HG03432 (cell line): Measurements from ENCODE around the gene FAM168A.
A peak's percentile ranks its signal among the peaks of the same experiment; 100 is the strongest.

Experiments used
- ATAC-seq: cut with Tn5 transposase; IDR thresholded peaks from one replicate; pipeline ENCODE4 v1.9.1; 2021; ENCODE audit warnings: mild to moderate bottlenecking, moderate library complexity; ENCODE audit not compliant: unreplicated experiment

FAM168A gene

DNA sequence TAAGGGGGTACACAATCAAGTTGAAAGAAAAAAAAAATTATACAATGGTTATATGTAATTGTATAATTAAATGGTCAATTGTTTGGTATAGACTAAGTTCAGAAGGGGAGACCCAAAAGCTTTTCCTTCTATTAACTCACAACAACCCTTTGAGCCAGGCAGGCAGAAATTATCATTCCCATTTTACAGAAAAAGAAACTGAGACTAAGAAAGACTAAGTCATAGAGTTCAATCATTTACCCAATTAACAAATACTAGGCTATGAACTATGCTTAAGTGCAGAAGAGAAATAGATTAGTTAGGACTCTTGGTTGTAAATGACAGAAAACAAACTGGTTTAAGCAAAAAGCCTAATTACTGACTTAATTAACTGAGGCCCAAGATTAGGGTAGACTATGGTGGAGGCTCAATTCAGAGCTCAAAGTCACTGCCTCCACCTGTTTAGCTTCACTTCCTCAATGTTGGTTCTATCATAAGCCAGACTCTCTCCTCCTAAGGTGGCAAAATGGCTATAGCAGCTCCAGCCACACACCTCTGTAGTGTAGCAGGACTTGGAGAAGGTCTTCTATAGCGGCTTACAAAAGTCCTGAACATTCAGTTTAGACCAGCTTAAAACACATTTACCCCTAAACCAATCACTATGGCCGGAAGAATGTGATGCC, 34.2 kb downstream of the FAM168A start:
- ATAC-seq = no peak

DNA sequence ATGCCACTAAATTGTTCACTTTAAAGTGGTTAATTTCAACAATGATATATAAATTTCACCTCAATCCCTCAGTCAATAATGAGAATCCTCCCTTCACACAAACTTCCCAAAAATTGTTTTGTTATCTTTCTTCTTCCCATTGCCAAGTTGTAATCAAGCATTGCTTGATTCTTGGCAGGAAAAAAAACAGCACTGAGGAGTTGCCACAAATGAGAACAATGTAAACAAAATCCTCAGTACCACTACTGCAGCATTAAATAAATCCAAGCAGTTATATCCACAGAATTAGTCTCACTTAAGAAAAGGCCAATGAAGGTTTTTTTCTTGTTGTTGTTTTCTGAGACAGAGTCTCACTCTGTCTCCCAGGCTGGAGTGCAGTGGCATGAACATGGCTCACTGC, 38.2 kb downstream of the FAM168A start:
- ATAC-seq = no peak

DNA sequence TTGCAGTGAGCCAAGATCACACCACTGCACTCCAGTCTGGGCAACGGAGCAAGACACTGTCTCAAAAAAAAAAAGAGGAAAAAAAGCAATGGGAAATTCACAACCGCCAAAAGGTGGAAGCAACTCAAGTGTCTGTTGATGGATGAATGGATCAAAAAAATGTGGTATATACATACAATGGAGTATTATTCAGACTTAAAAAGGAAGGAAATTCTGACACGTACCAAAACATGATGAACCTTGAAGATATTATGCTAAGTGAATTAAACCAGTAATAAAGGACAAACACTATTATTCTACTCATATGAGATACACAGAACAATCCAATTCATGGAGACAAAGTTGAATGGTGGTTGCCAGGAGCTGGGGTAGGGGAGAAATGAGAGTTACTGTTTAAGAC, 40.9 kb downstream of the FAM168A start:
- no peak for ATAC-seq

DNA sequence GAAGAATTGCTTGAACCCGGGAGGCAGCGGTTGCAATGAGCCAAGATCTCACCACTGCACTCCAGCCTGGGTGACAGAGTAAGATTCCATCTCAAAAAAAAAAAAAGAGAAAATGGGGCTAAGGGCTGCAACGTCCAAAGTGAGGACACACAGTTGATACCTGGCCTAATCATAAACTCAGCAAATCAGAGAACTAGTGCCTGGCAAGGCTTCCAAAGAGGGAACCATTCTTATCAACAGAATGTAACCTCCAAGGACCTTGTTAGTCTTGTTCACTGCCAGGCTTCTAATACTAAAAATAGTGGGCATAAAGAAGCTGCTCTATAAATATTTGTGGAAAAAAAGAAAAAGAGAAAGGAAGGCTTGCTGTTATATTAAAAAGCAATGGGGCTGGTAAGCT, 42.3 kb downstream of the FAM168A start:
- no peak for ATAC-seq

DNA sequence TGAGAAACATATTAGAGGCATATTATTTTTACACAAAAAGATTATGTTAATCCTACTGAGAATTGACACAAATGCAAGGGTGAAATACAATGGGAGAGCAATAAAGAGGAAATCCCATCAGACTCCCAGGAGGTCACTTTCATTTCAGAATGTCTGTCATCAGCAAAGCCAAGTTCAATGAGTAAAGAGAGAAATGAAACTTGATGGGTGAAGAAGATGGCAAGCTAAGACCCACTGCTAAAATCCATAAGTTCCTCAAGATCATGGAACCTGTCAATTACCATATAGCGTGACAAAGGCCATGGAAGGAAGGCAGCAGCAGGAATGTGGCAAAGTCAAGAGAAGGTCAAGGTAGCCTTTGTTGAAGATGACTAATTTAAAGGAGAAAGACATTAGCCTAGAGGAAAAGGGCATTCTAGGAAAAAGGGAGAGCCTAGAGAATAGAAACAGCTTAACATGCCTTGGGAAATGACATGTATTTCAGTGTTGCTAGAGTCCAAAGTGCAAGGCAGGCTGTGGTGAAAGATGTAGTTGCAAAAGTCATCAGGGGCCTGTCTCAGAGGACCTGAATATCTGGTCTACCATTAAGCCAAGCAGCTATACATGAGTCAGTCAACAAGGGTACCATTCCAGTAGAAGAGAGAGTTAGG, 43.1 kb downstream of the FAM168A start:
- ATAC-seq = no peak

DNA sequence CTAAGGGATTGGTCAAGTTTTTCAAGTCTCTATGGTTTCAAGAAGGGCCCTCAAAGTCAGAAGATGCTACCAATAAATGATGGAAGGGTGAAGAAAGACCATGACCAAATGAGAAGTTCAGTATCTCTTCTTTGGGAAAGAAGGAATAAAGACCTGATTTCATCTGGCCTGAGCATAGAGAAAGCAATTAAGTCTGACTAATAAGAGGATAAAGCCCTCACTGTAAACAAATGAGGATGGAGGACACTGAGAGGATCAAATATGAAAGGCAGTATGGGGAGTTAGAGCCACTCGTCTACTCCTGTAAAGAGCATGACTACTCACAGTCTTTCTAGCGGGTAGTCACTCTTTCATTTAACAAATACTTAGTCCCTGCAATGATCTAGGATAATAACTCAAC, 44.6 kb downstream of the FAM168A start:
- no peak for ATAC-seq

DNA sequence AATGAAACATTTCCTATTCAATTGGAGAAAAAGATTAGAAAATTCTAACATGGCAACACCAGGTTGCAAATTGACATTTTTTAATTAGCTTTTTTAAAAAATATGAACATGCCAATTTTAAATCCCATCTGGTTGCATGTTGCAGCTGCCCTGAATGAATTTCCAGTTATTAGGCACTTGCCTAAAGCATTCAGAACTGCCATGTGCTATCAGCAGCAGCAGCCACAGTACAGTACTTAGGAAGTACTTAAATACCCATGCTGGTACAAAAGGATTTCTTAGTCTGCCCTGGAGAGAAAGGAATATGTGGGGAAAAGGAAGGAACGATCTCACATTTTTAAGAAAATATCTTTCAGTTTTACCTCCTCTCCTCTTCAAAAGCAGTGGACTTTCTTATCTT, 46.2 kb downstream of the FAM168A start:
- ATAC-seq = no peak

DNA sequence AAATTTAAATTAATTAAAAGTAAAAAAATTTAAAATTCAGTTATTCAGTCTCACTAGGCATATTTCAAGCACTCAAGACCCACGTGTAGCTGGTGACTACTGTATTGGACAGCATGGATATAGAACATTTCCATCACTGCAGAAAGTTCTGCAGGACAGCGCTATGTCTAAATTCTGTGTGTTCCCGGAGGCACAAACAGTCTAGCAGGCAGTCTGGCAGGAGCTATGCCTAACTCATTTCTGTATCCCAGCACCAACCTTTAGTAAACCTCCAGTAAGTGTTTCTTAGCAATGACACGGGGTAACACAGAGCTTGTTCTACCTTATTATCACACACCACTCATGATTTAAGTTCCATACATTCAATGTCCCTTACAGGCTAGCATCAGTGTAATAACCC, 48.5 kb downstream of the FAM168A start:
- no peak for ATAC-seq

DNA sequence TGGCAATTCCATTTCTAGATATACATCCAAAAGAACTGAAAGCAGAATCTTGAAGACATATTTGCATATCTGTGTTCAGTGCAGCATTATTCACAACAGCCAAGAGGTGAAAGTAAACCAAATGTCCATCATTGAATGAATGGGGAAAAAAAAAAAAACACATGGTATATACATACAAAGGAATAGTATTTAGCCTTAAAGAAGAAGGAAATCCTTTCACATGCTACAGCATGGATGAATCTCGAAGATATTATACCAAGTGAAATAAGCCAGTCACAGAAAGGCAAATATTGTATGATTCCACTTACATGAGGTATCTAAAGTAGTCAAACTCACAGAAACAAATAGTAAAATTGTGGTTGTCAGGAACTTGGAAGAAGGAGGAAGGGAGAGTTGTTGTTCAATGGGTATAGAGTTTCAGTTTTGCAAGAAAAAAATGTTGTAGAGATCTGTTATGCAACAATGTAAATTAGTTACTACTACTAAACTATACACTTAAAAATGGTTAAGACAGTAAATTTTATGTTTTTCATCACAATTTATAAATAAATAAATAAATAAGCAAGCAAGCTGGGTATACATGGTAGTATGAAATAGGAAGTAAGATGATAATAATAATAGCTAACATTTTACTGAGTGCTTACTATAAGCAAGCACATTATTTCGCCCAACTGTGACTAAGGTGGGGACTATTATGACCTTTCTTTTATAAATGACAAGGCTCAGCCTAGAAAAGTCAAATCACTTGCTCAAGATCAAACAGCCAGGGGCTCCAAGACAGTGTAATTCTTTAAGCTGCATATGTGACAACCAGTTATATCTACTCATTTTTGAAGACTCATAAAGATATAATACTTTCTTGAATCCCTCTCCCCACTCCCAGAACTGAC, 50.0 kb downstream of the FAM168A start:
- no peak for ATAC-seq

DNA sequence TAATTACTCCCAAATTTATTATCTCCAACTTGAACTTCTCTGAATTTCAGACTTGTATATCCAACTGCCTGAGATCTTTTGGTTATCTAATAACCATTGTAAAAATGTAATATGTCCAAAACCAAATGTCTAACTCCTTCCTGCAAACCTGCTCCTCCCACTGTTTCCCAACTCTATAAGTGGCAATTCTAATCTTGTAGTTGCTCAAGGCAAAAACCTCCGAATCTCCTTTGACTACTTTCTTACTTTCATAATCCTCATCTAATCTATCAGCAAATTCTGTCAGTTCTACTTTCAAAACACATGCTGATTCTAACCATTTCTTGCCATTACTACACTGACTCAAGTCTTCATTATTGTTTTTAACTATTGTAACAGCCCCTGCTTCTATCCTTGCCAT, 55.7 kb downstream of the FAM168A start:
- ATAC-seq = no peak

DNA sequence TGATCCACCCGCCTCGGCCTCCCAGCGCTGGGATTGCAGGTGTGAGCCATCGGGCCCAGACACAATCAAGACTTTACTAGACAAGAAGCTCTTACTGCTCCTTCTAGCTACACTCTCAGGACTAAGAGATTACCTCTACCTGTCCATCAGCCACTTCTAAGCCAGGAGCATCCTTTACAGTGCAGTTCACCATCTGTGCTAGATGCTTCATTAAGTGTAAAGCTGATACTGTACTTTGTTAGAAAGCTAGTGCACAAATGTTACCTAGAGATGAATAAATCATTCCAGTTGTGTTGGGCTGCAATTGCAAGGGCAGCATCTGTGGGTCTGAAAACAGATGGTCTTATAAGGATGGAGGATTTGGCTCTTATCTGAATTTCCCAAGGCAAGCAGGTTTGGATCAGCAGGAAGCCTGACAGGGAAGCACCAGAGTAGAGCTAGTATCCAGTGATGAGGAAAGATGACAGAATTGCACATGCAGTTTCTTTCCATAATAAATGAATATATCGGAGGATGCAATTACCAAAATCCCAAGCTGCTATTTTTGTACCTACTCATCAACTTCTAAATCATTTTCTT, 58.3 kb downstream of the FAM168A start:
- no peak for ATAC-seq

DNA sequence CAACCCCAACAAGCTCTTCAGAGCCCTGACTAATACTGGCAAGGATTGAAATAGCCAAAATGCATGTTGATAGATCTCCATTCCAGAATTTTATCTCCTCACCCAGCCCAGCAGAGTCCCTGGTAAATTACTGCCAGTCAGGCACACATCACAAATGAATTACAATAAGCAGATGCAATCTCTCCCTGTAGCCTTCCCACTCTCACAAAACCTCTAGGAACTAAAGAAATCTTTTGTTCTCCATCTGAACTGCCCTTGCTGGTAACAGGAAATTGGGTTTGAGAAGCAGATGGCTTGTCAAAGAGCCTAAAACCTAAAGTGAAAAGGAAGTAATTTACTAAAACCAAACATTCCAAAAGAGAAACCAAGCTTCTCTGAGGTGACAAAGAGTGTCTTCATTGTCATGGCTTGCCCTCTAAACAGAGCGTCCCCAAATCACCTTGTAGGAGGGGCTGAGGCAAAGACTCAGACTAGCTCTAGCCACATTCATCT, 59.5 kb downstream of the FAM168A start:
- ATAC-seq = peak; percentile 73

DNA sequence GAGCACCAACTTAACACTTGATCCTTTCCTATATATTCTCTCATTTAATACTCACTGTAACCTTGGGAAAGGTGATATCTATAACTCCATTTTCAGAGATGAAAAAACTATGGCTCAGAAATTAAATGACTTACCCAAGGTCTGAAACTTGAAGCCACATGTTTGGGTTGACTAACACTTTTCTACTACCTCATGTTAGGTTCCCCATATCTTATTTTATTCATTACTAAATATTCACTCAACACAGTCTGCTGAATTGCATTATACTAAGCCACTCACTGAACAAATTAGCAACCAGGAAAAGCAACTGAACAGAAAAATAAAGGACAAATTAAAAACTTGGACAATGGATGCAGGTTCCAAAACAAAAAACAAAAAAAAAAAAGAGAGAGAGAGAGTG, 59.9 kb downstream of the FAM168A start:
- ATAC-seq = no peak

DNA sequence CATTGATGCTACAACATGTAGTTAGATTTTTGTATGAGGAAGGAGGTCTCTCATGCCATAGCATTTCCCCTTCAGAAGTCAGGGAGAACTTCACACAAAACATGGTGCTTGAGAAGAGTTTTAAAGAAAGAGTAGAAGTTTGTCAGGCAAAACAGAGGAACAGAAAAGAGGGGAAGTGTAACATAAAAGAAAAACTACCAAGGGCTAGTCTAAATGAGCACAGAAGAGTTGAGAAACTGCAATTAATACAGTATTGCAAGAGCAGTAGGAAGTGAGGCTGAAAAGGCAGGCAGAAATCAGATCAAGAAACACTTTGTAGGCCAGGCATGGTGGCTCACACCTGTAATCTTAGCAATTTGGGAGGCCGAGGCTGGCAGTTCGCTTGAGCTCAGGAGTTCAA, 61.0 kb downstream of the FAM168A start:
- ATAC-seq = no peak

DNA sequence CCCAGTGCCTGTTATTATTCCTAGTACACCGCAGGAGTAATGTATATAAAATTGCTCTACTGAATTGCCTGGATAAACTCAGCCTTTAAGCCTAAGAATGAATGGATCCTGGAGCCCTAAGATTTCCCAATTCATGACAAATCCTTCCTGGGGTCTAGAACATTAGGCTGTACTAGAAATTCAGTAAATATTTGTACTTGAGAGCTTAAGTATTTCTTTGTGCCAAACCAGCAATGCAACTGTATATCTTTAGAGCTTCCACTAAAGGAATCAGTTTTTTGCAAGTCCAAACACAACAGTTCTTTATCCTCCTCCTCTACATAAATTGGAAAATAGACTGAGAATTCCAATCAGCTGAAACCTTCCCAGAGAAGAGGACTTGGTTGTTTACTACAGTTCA, 65.6 kb downstream of the FAM168A start:
- ATAC-seq = no peak

DNA sequence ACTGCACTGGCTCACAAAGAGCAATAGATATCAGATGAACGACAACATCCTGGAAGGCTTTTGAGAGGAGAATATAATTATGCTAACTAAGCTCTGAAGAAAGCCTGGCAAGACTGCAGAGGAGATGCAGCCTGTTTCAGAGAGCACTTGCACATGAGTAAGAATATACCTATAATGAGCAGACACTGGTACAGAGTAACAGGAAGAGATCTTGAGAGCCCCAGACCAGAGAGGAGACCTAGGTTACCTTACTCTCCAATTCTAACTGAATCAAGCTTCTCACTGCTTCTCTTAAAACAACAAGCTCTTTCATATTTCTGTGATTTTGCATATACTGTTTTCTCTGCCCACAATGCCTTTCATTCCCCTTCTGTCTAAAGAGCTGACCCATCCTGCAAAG, 66.5 kb downstream of the FAM168A start:
- no peak for ATAC-seq

DNA sequence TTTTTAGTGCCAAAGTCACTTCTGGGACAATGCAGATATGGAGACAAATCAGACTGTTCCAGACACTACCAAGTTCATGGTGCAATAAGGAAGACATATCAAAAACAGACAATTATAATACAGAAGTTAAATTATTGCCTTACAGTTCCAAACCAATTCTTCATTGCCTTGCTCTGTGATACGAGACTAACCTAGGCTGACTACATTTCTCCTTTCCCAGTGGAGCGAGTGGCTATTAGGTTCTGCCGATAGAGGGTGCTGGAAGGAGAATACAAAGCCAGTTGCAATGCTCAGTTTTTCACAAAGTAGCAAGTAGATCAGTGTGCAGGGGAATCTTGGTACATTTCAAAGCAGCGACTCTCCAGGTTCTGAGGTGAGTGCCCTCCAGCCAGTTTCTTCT, 67.8 kb downstream of the FAM168A start:
- ATAC-seq = no peak

DNA sequence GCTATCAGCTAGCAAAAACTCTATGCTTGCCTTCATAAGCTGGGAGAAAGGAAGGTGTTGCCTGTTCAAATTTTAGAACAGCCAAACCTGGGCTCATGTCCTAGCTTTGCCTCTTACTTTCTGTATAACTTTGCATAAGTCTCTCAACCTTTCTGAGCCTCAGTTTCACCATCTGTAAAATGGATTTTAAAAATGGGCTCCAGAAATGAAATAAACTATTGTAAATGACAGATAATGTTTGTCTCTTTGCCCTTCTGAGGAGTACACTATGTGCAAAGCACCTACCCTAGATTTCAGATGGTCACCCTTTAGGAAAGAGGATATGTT, 68.7 kb downstream of the FAM168A start:
- ATAC-seq = no peak

DNA sequence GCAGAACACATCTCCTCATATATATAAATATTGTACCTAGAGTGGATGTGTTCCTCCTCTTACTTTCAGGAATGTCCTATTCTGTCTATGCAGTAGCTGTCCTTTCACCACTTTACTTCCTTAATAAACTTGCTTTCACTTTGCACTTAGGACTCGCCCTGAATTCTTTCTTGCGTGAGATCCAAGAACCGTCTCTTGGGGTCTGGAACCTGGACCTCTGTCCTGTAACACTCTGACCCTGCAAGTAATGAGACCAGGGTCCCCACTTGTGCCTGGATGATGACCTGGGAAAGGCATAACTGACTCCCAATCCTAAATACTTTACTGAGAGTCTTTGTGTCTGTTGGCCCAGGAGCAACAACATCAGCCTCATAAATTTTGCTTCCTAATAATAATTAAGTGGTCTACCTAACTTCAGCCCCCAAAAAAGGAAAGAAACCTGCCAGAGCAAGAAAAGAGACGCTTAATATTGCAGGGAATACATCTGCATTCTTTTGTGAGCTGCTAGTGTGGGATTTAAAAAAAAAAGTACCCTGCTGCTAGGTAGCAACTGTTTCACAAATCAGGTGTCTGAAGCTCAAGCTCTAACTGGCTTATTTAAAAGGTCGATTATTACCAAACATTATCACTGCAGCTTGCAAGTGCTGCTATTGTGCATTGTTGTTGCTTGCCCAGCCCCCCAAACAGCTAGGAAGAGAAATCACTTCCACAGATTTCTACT, 69.3 kb downstream of the FAM168A start:
- ATAC-seq = no peak

DNA sequence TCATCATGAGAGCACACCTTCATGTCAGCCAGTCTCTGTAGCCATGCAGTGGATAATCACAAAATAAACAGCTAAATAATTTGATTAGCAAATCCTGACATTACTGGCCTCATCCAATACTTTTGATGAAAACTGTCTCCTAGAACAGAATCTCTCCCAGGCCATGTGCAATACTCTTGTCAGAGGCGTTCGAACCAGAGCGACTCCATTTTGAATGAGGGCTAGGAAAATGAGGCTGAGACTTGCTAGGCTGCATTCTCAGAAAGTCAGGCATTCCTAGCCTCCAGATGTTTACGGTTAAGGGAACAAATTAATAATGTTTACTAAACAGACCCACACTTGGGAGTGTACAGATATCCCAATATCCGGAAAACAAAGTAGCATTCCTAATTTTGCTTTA, 69.9 kb downstream of the FAM168A start:
- ATAC-seq = no peak

DNA sequence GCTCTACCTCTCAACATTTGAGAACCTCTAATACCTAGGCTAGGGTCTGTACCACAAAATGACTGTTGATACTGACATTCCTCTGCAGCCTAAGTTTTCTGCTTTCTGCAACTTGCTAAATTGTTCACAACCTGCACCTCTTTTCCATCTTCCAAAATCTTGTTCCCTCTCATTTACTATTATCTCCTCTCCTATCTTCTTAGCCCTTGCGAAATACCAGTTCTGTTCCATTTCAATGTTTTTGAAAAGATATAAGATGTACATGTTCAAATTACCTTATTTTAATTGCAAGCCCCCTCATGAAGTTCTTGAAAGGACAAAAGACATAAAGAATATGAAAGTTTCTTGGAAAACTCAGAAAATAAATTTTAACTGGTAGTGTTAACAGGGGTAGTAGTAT, 72.3 kb downstream of the FAM168A start:
- no peak for ATAC-seq
